Astrocyte of the spinal cord (primary cell): ENCODE results near the gene MAST4.

Experiments
- DNase-seq: peaks from one replicate; pipeline ENCODE4 v3.0.0; 2011; ENCODE audit warnings: low read depth, low spot score
- H3K4me3 ChIP-seq: 2 replicates; pipeline ENCODE4 v1.5.1; 2011; ENCODE audit warnings: low read depth, mild to moderate bottlenecking, low read length, moderate library complexity
- in situ Hi-C: cut with HindIII; loops from 2 replicates; pipeline ENCODE4 v1.10.0; 2017; ENCODE audit warnings: low sequenced_read_pairs
- TF ChIP-seq, protein P1 (sequence below): IDR thresholded peaks from 2 replicates; pipeline ENCODE4 v1.5.1; 2012; ENCODE audit warnings: low read depth, mild to moderate bottlenecking, low read length, inconsistent platforms

Gene MAST4

DNA sequence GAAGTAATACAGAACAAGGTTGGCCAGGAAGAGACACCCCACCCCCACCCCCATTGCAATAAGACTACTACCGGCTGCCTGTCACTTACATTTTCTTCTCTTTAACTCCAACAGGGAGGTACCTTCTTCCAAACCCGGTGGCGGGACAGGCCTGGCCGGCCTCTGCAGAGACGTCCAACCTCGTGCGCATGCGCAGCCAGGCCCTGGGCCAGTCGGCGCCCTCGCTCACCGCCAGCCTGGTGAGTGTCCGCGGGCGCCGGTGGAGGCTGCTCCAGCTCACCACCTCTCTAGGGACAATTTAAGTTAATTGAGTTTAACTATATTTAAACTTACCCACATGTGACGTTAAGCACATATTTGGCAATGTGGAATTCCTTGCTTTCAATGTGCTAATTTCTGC lies 192.4 kb downstream of the MAST4 start:
- H3K4me3 ChIP-seq, result no peak overlapping the region
- in situ Hi-C loops, result no loop called here
- TF ChIP-seq, protein P1, sequence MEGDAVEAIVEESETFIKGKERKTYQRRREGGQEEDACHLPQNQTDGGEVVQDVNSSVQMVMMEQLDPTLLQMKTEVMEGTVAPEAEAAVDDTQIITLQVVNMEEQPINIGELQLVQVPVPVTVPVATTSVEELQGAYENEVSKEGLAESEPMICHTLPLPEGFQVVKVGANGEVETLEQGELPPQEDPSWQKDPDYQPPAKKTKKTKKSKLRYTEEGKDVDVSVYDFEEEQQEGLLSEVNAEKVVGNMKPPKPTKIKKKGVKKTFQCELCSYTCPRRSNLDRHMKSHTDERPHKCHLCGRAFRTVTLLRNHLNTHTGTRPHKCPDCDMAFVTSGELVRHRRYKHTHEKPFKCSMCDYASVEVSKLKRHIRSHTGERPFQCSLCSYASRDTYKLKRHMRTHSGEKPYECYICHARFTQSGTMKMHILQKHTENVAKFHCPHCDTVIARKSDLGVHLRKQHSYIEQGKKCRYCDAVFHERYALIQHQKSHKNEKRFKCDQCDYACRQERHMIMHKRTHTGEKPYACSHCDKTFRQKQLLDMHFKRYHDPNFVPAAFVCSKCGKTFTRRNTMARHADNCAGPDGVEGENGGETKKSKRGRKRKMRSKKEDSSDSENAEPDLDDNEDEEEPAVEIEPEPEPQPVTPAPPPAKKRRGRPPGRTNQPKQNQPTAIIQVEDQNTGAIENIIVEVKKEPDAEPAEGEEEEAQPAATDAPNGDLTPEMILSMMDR, result no peak
- DNase-seq, result no peak

DNA sequence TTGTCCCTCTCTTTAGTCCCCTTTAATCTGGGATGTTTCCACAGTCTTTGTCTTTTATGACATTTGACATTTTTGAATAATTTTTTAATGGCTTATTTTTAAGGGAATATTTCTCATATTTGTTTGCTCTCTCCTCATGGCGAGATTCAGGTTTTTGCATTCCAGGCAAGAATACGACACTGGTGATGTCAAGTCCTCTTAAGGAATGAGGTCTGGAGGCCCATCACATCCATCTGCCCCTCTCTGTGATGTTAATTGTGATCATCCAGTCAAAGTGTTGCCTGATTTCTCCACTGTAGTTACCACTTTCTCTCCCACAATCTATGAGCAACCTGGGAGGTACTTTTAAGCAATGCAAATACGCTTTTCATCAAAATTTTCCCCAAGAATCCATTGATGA lies 193.2 kb downstream of the MAST4 start:
- TF ChIP-seq, protein P1, result no peak
- no peak overlapping the region for H3K4me3 ChIP-seq
- in situ Hi-C loops, result no loop called here
- no peak for DNase-seq

DNA sequence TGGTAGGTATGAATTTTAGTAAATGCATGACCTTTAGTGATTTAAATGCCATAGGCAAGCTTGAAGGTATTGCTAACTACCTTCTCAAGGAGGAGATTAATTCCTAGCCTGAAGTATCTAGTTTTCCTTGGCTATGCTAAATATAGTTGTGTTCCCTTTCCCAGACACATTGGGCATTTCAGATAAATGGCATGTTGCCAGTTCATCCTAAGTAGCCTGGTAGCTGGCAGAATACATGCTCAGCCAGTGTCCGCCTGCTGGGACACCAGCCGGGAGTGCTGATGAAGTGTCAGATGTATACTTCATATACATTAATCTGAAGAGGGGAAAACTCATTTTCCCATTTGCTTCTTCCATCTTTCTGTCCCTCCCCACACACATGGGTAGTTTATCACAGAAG lies 196.9 kb downstream of the MAST4 start:
- in situ Hi-C loops, result no loop called here
- H3K4me3 ChIP-seq, result no peak overlapping the region
- TF ChIP-seq, protein P1, result no peak
- DNase-seq, result no peak

DNA sequence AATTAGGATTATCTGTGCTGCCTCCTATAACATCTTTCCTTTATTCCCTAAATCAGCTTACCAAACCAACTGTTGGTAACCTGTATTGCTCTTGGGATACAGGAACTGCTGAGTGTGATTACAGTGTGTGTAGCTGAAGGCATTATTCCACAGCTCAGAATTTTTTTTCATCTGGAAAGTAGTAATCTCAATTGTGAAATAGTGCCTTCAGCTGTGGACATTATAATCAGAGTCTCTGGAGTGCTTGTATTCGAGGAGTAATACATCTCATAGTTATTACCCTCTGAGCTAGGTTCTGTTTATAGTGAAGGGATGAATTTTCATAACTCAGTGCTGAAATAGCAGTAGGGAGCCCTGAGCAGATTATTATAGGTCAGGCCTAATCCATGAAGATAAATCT lies 199.5 kb downstream of the MAST4 start:
- in situ Hi-C loops, result no loop called here
- H3K4me3 ChIP-seq, result no peak overlapping the region
- TF ChIP-seq, protein P1, result no peak
- no peak for DNase-seq

DNA sequence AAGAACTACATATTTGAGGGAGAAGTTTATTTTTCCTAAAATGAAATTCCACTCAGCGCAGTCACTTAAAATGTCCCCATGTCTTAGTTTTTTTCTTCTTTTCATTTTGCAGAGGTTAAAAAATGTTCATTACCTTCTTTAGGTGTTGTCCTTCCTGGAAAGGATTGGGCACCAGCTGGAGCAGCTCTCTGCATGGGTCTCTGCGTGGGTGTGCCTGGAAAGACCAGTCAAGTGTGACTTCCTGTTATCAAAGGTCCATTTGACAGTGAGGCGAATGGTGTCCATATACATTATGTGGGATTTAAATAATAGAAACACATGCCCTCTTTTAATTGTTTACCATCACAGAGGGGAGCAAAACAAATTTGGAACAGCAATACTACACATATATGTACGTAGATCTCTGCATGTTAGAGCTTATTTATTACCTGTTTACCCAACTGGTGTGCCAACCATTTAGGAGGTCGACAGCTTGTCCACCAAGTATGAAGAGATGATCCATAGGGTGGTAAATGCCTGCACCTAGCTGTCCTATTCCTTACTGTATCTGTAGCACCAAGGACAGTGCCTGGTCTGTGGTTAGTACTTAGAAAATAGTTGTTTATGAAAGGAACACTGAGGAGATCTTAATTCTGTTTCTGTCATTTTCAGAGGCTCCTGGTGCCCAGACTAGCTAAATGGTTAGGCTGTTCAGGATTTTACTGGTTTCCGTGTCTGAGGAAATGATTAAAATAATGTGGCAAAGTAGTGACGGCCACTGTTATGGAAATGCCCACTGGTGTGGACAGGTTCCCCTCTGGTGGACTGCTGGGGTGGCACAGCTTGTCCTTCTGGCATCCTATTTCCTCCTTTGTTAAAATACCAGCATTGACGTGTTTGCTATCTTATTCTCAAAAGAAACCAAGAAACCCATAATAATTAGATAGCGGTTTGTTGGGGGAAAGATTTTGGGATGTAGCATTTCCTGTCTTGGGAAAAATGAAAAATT lies 200.4 kb downstream of the MAST4 start:
- DNase-seq, result peak; percentile 7
- TF ChIP-seq, protein P1, result peak; percentile 44
- H3K4me3 ChIP-seq, result no peak overlapping the region
- in situ Hi-C loops, result no loop called here

DNA sequence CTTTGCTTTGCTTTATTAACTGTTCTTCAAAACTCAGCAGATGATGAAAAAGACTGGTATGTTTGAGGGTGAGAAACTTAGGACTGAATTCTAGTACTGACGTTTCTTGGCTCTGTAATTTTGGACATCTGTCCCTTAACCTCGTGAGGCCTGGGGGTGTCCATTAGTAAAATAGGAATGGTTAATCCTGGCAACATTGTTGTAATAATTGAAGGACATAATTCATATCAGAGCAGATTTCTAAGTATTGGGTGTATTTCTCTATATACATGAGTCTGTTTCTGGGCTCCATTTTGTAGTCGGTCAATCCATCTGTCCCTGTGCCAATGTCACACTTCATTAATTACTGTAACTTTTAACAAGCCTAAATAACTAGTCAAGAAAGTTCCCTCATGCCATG lies 206.7 kb downstream of the MAST4 start:
- H3K4me3 ChIP-seq, result no peak overlapping the region
- in situ Hi-C loops, result no loop called here
- DNase-seq, result no peak
- TF ChIP-seq, protein P1, result no peak
